ENCODE measurements around the gene TC2N.

The TC2N gene

GRCh38 chr14:91731018-91731417, 136.3 kb downstream of the TC2N start:
- FAIRE-seq (no peak), DNase-seq (ENCODE audit: insufficient read length, low spot score) (no peak)

DNA sequence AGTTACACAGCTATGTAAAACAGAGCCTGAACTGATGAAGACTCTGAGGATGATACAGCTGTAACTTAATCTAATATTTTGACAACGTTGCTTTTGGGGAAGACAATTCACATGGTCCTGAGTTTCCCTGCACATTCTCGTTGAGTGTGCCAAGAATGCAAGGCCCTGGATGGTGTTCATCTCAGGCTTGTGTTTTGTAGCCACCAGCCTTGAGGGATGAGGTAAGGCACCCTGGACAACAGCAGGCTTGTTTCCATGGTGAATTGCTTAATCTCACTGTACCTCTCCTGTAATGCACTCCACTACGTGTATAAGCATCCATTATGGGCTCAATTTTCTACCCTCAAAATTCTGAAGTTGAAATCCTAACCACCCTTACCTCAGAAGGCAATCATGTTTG, 137.6 kb downstream of the TC2N start:
- no peak for FAIRE-seq
- no peak for DNase-seq (ENCODE audit: insufficient read length, low spot score)

Measured in GM19239 (cell line).